ENCODE data around the gene SDCCAG8.

The SDCCAG8 gene

DNA sequence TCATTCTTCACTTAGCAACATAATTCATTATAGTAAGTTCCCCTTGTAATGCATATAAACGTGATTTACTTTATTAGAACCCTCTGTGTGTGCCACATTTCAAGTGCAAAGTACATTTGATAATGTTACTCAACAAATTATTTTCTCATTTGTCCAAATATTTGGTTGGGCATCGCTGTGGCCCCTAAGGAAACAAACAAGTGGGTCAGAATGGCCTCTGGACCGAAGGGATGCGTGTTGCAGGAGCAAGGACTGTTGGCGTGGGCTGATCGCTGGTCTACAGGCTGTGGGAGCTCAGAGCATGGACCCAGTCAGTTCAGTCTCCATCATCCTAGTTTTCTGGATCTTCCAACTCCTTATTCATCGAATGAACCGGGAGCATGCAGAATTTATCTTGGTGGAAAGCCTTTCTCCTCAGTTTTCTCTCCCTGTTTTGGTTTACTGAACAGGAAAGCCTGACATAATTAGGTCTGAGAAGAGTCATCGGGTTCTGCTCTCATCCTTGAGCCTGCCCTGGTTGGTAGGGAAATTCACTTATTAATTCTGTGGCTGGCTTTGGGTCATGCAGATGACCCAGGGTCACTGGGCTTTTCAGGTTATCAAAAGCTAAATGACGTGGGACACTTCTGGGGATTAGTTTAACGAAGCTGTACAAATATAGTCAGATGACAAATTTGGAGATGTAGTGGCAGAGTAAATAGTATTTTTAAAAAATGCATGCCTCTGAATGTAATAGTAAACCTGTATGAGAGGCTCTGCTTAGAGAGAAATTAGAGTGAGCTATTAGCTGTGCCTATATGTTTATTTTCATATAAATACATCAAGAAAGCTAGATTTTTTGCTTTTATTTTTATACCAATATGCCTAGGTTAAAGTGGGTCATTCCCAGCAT lies 200.2 kb downstream of the SDCCAG8 start:
- no peak for DNase-seq (ENCODE audit: low read depth in 2 of 2)

DNA sequence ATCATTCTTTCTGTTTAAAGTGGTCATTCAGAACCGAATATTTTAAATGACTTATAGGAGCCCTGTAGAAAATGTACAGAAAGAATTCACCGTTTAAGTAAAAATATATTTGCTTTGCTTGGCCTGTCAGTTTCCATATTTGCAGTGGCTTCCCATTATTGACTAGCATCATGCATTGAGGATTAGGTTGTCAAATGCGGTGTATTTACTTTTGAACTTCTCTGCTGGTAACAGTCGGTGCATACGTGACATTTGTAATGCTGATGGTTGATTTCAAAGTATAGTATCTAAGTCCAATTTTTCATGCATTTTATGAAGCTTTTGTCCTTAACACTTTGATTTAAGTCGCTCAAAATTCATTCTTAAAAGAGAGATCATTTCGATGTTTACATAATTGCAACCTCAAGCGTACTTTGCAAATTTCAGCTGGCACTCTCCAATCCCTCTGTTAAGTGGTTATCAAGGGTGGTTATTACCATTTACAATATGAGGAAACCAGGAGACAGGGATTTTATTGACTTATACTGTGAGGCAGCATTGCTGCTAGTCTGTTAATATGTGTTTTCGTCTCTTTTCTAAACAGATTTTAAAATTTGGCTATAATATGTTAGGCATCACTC lies 201.6 kb downstream of the SDCCAG8 start:
- DNase-seq (ENCODE audit: low read depth in 2 of 2): no peak

- no peak for DNase-seq (ENCODE audit: low read depth in 2 of 2)
Measured at GRCh38 chr1:243459059-243459458, 203.2 kb downstream of the SDCCAG8 start.

GRCh38 chr1:243461700-243462099 lies 205.9 kb downstream of the SDCCAG8 start:
- DNase-seq (ENCODE audit: low read depth in 2 of 2): no peak

- DNase-seq (ENCODE audit: low read depth in 2 of 2): no peak
Measured at GRCh38 chr1:243462929-243463697, 207.3 kb downstream of the SDCCAG8 start.

GRCh38 chr1:243465081-243465480 lies 209.2 kb downstream of the SDCCAG8 start:
- DNase-seq (ENCODE audit: low read depth in 2 of 2): no peak

GRCh38 chr1:243465738-243466137 lies 209.9 kb downstream of the SDCCAG8 start:
- no peak for DNase-seq (ENCODE audit: low read depth in 2 of 2)

GRCh38 chr1:243469497-243469896 lies 213.7 kb downstream of the SDCCAG8 start:
- no peak for DNase-seq (ENCODE audit: low read depth in 2 of 2)

GRCh38 chr1:243470502-243470901 lies 214.7 kb downstream of the SDCCAG8 start:
- no peak for DNase-seq (ENCODE audit: low read depth in 2 of 2)

- DNase-seq (ENCODE audit: low read depth in 2 of 2): no peak
Measured at GRCh38 chr1:243471026-243471685, 215.3 kb downstream of the SDCCAG8 start.

- no peak for DNase-seq (ENCODE audit: low read depth in 2 of 2)
Measured at GRCh38 chr1:243471754-243472745, 216.2 kb downstream of the SDCCAG8 start.

- DNase-seq (ENCODE audit: low read depth in 2 of 2): no peak
Measured at GRCh38 chr1:243473227-243474135, 217.6 kb downstream of the SDCCAG8 start.

- DNase-seq (ENCODE audit: low read depth in 2 of 2): no peak
Measured at GRCh38 chr1:243474136-243474881, 218.5 kb downstream of the SDCCAG8 start.

GRCh38 chr1:243474906-243475305 lies 219.1 kb downstream of the SDCCAG8 start:
- no peak for DNase-seq (ENCODE audit: low read depth in 2 of 2)

GRCh38 chr1:243475966-243476365 lies 220.1 kb downstream of the SDCCAG8 start:
- no peak for DNase-seq (ENCODE audit: low read depth in 2 of 2)

GRCh38 chr1:243477731-243478290 lies 222.0 kb downstream of the SDCCAG8 start:
- DNase-seq (ENCODE audit: low read depth in 2 of 2): no peak

DNA sequence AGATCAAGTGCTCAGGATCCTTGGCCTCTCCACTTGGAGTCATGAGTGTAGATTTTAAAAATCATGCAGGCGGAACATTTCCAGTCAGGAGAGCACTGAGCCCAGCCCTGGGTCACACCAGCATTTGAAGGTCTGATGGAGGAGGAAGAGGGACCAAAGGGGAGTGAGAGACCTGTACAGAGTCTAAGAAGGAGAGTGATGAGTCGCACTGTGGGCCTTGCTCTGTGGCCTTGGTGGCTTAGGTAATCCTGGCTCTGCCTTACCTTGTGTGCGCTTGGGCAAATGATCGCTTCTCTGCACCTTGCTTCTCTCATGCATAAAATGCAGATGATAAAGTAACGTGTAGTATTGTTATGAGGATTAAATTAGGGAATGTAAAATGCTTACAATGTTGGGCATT lies 225.3 kb downstream of the SDCCAG8 start:
- DNase-seq (ENCODE audit: low read depth in 2 of 2): no peak
